Neural crest cell (in vitro differentiated cells): ENCODE measurements around the gene BAZ1A. TPM values are rescaled to one million over a fixed set of nuclear protein-coding genes. Genes with fewer than 3 reads are reported as not detected.

Experiments
- DNase-seq: peaks from one replicate; pipeline ENCODE4 v3.0.0; 2021; ENCODE audit warnings: low read depth, mixed read lengths, low spot score
- H3K27ac Mint-ChIP-seq: one replicate; pipeline ENCODE4 v1.8.0; 2021; ENCODE audit warnings: mild to moderate bottlenecking, mixed read lengths; ENCODE audit not compliant: unreplicated experiment
- H3K27me3 Mint-ChIP-seq: 2 replicates; pipeline ENCODE4 v1.8.0; 2021; ENCODE audit warnings: low read depth, mild to moderate bottlenecking, mixed read lengths
- H3K36me3 Mint-ChIP-seq: 2 replicates; pipeline ENCODE4 v1.8.0; 2021; ENCODE audit warnings: low read depth, mild to moderate bottlenecking, mixed read lengths
- H3K4me1 Mint-ChIP-seq: 2 replicates; pipeline ENCODE4 v1.8.0; 2021; ENCODE audit warnings: mixed read lengths
- H3K4me3 Mint-ChIP-seq: one replicate; pipeline ENCODE4 v1.8.0; 2021; ENCODE audit warnings: mild to moderate bottlenecking, mixed read lengths
- H3K9me3 Mint-ChIP-seq: 2 replicates; pipeline ENCODE4 v1.8.0; 2021; ENCODE audit warnings: mixed read lengths
- CTCF ChIP-seq: fragments of 200-600 bp; sonication (generic); conservative IDR thresholded peaks from 2 replicates; pipeline ENCODE4 v1.5.0; 2021; ENCODE audit warnings: antibody characterized with exemption, mild to moderate bottlenecking
- total RNA-seq: library from RNA; stranded (reverse); gene quantifications from 2 replicates; pipeline ENCODE4 v1.2.1, GENCODE V29; 2021

BAZ1A gene
- total RNA-seq, 1 donor from 2014 or later: 50.2 TPM

DNA sequence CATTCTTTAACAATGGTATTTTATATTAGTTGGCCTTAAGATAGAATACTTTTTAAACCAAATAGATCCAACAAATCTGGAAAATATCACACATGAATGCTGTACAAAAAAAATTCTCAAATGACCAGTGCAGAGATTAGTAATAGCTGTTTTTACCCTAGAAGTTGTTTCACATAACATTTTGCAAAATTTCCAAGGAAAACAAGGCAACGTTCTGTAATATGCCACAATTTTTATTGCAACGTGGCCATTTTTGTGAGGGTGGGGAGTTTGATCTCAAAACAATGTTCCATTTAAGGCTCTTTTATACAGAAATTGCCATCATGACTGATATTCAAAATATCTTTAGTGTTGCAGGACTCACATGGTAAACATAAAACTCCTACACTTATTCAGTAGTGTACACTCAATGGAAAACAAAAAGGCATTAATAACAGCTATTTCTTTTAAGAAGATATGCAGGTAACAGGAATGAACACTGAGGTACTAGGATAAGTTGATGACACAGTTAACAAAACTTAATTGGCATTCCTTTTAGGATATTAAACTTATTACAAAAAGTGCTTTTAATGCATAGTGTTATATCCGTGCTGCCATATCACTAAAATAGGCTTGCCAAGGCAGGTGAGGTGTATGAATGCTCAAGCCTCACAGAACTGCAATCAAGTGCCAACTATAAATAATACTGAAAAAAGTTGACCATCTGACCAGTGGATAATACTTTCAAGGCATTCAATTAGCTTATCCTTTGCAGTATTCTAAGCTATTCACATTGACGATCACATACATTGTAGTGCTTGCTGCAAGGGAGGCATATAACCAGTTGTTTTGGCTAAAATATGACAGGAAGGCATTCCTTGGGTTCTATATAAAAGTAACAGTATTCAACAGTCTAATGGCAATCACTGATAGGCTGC, 163.1 kb downstream of the BAZ1A start:
- Mint-ChIP-seq H3K4me1 (peaks cover 19% of the 10 kb centered on the region), H3K9me3 (no peaks in the 10 kb centered on the region), H3K27ac (no peak overlapping the region), H3K36me3 (peaks cover 3% of the 10 kb centered on the region), H3K4me3 (peak overlapping the region; percentile 33), H3K27me3 (peaks cover 8% of the 10 kb centered on the region)
- TF ChIP-seq CTCF: no peak
- no peak for DNase-seq

GRCh38 chr14:34711169-34711568, 164.0 kb downstream of the BAZ1A start:
- H3K4me3 Mint-ChIP-seq: no peak overlapping the region
- H3K4me1 Mint-ChIP-seq: peaks cover 19% of the 10 kb centered on the region
- TF ChIP-seq CTCF: no peak
- H3K9me3 Mint-ChIP-seq: no peaks in the 10 kb centered on the region
- H3K27ac Mint-ChIP-seq: no peak overlapping the region
- no peak for DNase-seq
- peaks cover 3% of the 10 kb centered on the region for H3K36me3 Mint-ChIP-seq
- peaks cover 8% of the 10 kb centered on the region for H3K27me3 Mint-ChIP-seq

GRCh38 chr14:34710744-34711143, 164.4 kb downstream of the BAZ1A start:
- peaks cover 3% of the 10 kb centered on the region for H3K36me3 Mint-ChIP-seq
- TF ChIP-seq CTCF: no peak
- no peaks in the 10 kb centered on the region for H3K9me3 Mint-ChIP-seq
- no peak for DNase-seq
- H3K4me3 Mint-ChIP-seq: no peak overlapping the region
- no peak overlapping the region for H3K27ac Mint-ChIP-seq
- H3K4me1 Mint-ChIP-seq: peaks cover 19% of the 10 kb centered on the region
- peaks cover 4% of the 10 kb centered on the region for H3K27me3 Mint-ChIP-seq

DNA sequence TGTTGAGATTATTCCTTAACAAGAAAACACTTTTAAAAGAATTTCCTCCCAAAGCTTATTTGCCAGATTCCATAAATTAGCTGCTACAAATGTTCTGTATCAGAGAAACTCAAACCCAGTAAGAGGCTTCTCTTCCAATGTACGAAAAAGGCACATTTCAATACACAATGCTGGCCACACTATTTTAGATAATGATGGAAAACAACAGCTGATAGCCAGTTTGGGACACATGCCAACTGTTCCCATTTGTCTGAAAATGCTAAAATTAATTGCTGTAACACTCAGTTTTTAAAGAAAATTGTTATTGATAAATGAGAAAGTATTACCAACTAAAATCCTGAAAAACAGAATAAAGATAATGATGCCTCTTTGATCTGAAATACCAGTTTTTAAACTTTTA, 165.2 kb downstream of the BAZ1A start:
- Mint-ChIP-seq H3K27ac (no peak overlapping the region), H3K27me3 (no peaks in the 10 kb centered on the region), H3K36me3 (peaks cover 3% of the 10 kb centered on the region), H3K9me3 (no peaks in the 10 kb centered on the region), H3K4me1 (peaks cover 19% of the 10 kb centered on the region), H3K4me3 (no peak overlapping the region)
- TF ChIP-seq CTCF: no peak
- DNase-seq: no peak

DNA sequence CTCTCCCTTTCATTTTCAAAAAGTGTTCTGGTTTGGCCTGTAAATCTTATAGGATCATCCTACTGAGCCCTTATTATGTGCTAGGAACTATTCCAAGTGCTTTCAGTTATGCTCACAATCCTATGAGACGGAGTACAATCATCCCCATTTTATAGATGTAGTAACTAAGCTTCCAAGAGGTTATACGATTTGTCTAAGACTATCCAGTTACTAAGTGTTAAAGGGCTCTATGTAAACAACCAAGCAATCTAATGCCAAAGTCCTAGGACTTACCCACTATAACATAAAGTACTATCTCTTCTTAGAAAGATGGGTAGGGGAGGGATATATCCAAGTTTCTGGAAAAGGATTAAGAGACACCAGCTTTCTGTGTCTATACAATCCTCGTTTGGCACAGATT, 167.4 kb downstream of the BAZ1A start:
- DNase-seq: no peak
- H3K9me3 Mint-ChIP-seq: no peaks in the 10 kb centered on the region
- H3K4me1 Mint-ChIP-seq: peaks cover 7% of the 10 kb centered on the region
- H3K4me3 Mint-ChIP-seq: no peak overlapping the region
- no peaks in the 10 kb centered on the region for H3K27me3 Mint-ChIP-seq
- peaks cover 3% of the 10 kb centered on the region for H3K36me3 Mint-ChIP-seq
- TF ChIP-seq CTCF: no peak
- H3K27ac Mint-ChIP-seq: no peak overlapping the region

Other genes starting within 250 kb of the BAZ1A start
- 71.1 and 73.4 TPM in 2 replicates for gene SNX6, start 245.2 kb downstream of the BAZ1A start, total RNA-seq
- 55.9 and 56.5 TPM in 2 replicates for gene CFL2, start 160.8 kb downstream of the BAZ1A start, total RNA-seq
- gene SRP54, start 107.6 kb upstream of the BAZ1A start, total RNA-seq: 43.1 and 46.8 TPM in 2 replicates
- 27.4 and 28.0 TPM in 2 replicates for gene FAM177A1, start 170.9 kb upstream of the BAZ1A start, total RNA-seq
- 55.4 TPM in 2 replicates for gene PPP2R3C, start 246.6 kb upstream of the BAZ1A start, total RNA-seq
- gene PRORP, start 247.2 kb upstream of the BAZ1A start, total RNA-seq: 43.1 and 46.6 TPM in 2 replicates